Measurements from ENCODE around the gene DGKE.

Gene DGKE

DNA sequence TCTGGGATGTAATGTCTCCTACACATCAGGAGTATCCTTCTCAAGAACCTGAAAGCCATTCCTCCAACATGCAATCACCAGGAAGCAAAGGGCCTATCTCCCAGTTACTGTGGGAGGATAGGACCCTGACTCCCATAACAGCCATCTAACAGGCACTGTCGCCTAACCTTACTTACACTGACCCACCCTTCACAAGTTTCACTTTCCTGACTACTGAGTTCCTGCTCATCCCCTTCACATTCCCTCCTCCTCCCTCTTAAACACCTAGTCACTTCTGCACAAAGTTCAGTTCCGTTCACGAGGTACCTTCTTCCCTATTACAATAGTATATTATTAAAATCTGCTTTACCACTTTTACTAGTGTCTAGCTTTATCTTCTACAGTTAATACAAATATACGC is 1.5 kb upstream of the DGKE start:
- peak overlapping the region; percentile 86 for H3K4me3 ChIP-seq (ENCODE audit: low read length)
- TF ChIP-seq, protein P1, sequence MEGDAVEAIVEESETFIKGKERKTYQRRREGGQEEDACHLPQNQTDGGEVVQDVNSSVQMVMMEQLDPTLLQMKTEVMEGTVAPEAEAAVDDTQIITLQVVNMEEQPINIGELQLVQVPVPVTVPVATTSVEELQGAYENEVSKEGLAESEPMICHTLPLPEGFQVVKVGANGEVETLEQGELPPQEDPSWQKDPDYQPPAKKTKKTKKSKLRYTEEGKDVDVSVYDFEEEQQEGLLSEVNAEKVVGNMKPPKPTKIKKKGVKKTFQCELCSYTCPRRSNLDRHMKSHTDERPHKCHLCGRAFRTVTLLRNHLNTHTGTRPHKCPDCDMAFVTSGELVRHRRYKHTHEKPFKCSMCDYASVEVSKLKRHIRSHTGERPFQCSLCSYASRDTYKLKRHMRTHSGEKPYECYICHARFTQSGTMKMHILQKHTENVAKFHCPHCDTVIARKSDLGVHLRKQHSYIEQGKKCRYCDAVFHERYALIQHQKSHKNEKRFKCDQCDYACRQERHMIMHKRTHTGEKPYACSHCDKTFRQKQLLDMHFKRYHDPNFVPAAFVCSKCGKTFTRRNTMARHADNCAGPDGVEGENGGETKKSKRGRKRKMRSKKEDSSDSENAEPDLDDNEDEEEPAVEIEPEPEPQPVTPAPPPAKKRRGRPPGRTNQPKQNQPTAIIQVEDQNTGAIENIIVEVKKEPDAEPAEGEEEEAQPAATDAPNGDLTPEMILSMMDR (conservative IDR thresholded peaks at IDR 0.05; ENCODE audit: low read length) = no peak
- no peak for DNase-seq (ENCODE audit: low read depth)

DNA sequence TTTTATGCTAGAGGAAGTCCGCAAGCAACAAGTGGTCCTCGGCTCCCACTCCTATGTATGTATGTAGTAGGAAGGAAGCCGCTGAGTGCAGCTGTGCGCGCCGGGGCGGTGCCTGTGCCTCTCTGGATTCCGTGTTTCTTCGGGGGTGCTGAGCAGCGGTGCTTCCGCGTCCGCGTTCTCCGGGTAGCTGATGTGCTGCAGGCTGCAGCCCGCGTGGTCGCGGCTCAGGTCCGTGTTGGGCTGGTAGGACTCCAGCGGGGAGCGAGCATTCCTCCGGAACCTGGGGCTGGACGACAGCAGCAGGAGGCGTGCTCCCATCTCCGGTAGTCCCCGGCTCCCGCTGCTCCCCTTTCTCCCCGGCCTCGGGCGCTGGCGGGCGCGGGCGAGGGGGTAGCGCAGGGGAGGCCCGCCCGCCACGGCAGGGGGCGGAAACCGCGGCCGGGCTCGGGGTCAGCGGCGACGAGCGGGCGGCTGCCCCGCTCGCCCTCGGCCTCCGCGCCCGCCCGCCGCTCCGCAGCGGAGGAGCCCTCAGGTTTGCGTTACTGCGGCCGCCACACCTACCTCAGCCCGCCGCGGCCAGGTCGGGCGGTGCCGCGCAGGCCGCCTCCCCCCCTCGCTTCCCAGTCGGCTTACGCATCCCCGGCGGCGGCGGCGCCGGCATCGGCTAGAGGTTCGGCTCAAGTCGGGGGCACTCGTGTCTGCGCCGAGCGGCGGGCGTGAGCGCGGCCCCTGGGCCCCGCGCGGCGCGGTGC is 718 bp upstream of the DGKE start:
- TF ChIP-seq, protein P1 (conservative IDR thresholded peaks at IDR 0.05; ENCODE audit: low read length) = no peak
- peak; percentile 51 for DNase-seq (ENCODE audit: low read depth)

DNA sequence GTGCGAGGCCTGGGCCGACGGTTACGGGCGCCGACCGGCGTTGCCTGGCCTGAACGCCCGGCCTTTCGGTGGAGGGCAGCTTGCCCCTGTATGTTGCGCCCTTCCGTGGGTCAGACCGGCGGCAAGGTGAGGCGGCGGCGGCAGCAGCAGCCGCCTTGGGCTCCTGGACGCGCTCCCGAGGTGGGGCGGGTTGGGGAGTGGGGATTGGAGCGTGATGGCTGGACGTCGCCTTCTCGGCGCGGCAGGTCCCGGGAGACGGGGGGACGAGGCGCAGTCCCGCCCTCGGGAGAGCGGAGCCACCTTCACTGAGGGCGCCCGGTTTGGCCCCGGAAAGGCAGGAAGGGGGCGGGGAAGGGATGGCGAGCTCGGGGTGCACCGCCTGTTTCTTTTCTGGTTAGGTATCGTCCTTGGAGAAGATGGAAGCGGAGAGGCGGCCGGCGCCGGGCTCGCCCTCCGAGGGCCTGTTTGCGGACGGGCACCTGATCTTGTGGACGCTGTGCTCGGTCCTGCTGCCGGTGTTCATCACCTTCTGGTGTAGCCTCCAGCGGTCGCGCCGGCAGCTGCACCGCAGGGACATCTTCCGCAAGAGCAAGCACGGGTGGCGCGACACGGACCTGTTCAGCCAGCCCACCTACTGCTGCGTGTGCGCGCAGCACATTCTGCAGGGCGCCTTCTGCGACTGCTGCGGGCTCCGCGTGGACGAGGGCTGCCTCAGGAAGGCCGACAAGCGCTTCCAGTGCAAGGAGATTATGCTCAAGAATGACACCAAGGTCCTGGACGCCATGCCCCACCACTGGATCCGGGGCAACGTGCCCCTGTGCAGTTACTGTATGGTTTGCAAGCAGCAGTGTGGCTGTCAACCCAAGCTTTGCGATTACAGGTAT is 671 bp downstream of the DGKE start:
- TF ChIP-seq, protein P1 (conservative IDR thresholded peaks at IDR 0.05; ENCODE audit: low read length) = no peak; the same call in 1 of the 2 replicates
- DNase-seq (ENCODE audit: low read depth) = peak; percentile 5
- H3K4me3 ChIP-seq (ENCODE audit: low read length) = peak overlapping the region; percentile 73

More for the DNA sequence above, 718 bp upstream of the DGKE start:
- H3K4me3 ChIP-seq (ENCODE audit: low read length) = peak overlapping the region; percentile 86

DNA sequence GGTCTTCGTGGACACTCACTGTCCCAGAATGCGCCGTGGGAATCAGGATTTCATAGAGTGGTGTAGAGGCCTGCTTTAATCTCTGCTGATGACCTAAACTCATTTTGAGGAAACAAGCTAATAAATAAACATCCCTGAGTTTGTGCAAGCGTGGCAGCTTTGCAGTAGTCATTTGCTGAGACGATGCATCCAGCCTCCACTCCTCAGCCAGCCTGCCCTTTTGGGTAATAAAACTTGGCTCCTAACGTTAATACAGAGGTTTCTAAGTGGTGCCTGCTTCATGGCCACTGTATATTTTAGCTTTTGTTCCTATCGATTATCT is 1.3 kb downstream of the DGKE start:
- H3K4me3 ChIP-seq (ENCODE audit: low read length) = peak overlapping the region; percentile 73
- no peak for DNase-seq (ENCODE audit: low read depth)
- TF ChIP-seq, protein P1 (conservative IDR thresholded peaks at IDR 0.05; ENCODE audit: low read length) = no peak

DNA sequence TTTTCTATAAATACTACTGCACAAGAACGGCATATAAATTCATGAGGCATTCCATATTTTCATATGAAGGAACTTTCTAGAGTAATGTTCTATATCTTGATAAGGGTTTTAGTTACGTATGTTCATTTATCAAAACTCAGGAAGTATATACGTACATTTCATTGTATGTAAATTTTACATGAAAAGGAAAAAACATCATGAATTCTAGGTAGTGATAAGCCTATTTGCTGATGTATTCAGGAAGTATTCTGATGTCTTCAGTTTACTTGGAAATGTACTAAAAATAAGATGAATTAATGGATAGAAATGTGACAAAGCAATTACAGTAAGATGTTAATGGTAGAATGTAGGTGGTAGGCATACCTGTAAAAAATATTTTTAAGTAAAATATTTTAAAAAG is 4.7 kb downstream of the DGKE start:
- TF ChIP-seq, protein P1 (conservative IDR thresholded peaks at IDR 0.05; ENCODE audit: low read length) = no peak
- DNase-seq (ENCODE audit: low read depth) = no peak
- H3K4me3 ChIP-seq (ENCODE audit: low read length) = no peak overlapping the region

DNA sequence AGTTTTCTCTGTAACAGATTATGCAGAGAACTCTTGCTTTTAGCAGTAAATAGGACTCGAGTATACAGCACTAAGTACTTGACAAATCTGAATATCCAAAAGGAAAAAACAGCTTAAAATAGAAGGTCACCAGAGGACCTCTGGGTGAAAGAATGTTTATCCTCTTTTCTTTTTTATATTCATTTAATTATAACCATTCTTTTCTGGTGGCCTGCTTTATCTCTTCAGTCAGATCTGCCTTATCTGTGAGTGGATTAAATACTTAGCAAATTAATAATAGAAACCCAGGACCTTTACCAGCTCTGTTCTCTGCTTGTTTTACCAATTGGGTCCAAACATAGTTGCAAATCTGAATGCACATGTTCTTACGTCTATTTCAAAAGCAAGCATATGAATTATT is 8.6 kb downstream of the DGKE start:
- H3K4me3 ChIP-seq (ENCODE audit: low read length) = no peak overlapping the region
- no peak for DNase-seq (ENCODE audit: low read depth)
- TF ChIP-seq, protein P1 (conservative IDR thresholded peaks at IDR 0.05; ENCODE audit: low read length) = no peak
